GM19372 (cell line): ENCODE measurements around the gene CSNK1D.

Experiments
- ATAC-seq: cut with Tn5 transposase; IDR thresholded peaks from one replicate; pipeline ENCODE4 v1.9.1; 2021; ENCODE audit warnings: mild to moderate bottlenecking, low read depth, moderate library complexity; ENCODE audit not compliant: unreplicated experiment

Gene CSNK1D

DNA sequence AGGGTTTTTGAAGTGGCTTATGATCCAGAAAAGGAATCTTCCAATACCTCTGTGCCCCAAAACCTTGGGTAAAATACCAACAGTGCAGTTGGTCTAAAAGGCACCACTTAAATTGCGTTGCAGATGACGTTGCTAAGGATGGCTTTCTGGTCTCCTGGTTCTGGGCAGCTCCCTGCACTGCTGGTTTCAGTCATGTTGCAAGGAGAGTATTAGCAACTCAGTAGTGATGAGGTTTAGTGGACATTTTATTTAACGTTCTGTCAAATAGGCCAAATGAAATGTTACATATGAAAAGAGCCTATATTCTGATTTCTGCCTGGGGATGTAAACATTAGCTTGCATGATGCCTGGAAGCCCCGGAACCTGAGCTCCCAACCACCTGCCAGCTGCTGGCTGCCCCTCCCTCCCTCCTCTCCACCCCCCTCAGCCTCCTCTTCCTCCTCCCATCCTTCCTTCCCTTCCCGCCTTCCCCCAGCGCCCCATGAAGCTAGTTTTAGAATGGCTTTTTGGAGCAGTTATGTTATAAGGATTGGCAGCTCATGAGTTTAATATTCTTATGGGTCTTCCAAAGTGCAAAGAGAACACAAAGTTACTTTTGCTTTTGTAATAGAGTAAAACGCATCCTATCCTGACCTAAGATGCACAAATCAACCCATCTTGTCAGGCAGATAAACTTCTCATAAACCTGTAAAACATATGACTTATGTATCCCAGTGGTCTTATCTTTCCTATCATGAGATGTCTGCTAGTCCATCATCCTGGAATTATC lies 23.2 kb upstream of the CSNK1D start:
- no peak for ATAC-seq

DNA sequence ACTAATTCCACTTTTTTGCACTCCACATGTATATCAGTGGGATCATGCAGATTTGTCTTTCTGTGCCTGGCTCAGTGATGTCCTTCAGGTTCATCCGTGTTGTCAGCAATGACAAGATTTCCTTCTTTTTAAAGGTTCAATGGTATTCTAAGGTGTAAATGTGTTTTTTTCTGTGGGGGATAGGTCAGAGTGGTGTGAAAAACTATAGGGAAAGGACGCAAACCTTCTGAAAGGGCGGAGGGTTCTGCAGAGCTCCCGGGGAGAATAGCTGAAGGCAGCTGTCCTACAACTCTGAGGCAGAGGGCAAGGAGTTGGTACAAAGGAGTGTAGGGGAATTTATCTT lies 21.9 kb upstream of the CSNK1D start:
- ATAC-seq = no peak

DNA sequence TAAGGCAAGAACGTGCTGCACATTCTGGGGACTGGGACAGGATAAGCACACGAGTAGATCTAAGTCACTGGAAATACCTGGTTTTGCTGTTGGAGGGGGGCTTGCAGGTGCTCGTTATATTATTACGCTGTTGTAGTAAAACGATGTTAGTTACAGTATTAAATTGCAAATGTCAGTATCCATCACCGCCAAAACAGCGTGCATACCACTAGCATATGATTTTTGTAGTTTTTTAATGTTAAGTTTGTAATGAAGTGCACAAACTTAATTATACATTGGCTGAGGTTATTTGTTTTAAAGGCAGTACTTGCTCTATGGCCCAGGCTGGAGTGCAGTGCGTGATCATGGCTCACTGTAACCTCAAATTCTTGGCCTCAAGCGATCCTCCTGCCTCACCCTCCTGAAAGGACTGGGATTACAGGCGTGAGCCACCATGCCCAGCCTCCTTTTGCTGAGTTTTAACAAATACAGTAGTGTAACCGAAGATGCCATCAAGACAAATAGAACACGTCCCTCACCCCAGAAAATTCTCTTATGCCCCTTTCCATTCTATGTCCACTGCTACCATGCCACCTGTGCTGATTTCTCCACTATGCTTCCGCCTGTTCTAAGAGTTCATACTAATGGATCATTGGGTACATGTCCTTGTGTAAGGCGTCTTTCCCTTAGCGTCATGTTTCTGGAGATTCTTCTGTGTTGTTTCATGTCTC lies 20.7 kb upstream of the CSNK1D start:
- ATAC-seq = no peak

DNA sequence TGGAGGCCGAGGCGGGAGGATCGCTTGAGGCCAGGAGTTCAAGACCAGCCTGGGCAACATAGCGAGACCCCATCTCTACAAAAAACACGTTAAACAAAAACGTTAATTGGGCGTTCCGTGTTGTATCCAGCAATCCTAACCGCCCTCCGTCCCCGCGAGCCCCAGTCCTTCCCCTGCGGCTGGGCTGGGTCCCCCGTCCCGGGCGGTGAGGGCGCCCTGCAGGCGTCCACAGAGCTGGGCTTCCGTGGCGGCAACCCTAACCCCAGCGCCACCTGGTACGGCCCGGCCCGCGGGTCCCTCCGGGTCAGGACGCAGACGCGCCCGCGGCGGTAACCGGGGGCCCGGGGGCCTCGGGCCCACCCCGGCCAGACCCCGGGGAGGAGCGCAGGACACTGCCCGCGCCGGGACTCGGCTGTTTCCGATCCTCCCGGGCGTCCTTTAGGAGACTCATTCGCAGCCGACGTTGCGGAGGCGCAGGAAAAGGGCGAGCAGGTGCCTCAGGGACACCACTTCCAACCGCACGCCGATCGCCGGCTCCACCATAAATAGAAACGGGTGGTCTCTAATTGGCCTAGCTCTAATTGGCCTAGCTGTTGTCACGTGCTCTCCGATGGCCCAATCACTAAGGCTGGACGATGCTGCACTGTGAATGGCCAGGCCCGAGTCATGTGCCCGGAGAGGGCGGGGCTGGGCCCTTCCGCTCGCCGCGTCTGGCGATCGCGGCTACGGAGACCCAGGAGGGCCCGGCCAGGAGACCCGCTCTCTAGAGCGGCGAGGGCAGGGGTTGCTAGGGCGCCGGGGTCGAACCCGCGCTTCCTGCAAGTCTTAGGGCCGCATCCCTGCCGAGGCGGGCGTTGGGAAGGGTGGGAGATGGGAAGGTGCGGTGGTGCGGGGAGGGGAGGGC lies 19.0 kb upstream of the CSNK1D start:
- peak; percentile 97 for ATAC-seq

DNA sequence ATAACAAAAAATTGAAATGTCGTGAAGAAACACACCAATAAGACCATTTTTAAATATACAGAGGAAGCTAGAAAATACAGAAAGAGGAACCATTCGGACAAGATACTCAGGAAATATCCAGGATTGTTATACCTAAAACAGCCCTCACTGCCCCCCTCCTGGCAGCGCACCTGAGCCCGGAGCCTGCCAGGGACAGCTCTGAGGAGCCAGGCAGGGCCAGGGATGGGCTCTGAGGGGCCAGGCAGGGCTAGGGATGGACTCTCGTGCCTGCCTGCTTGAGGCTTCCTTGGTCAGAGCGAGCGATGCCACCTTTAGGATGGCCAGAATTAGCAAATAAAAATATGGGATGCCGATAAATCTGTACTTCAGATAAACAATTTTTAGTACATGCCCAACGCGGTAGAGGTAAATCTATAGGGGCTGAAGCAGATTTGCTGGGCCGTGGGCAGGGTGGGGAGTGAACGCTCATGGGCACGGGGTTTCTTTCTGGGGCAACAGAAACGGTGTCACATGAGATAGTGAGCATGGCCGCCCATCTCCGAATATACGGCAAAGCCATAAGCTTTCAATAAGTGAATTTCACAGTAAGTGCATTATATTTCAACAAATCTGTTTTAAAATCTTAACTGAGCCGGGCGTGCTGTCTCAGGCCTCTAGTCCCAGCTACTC lies 18.2 kb upstream of the CSNK1D start:
- ATAC-seq = no peak

DNA sequence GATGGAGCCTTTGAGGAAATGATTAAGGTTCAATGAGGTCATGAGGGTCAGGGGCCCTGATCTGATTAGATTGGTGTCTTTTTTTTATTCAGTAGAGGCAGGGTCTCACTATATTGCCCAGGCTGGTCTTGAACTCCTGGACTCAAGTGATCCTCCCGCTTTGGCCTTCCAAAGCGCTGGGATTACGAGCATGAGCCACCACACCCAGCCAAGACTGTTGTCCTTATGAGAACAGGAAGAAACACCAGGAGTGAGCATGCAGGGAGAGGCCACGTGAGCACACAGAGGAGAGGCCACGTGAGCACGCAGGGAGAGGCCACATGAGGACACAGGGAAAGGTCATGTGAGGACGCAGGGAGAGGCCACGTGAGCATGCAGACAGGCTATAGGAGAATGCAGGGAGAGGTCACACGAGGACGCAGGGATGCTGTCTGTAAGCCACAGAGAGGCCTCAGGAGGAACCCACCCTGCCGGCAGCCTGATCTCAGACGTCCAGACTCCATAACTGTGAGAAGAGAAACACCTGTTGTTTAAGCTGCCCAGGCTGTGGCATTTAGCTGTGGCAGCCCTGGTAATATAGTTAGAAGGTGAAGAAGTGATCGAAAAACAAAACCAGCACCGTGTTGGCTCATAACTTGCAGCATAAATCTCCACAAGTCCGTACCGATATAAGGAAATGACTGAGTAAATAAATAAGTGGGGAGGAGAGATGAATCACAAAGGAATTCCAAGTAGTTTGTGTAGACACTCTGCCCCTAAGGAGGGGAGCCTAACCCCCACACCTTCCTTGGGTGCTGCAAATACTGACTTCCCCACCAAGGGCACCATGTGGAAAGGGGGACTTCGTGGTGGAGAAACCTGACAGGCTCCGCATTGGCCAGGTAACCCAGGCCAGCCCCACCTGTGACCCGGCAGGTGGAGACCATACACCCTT lies 14.6 kb upstream of the CSNK1D start:
- ATAC-seq = no peak

DNA sequence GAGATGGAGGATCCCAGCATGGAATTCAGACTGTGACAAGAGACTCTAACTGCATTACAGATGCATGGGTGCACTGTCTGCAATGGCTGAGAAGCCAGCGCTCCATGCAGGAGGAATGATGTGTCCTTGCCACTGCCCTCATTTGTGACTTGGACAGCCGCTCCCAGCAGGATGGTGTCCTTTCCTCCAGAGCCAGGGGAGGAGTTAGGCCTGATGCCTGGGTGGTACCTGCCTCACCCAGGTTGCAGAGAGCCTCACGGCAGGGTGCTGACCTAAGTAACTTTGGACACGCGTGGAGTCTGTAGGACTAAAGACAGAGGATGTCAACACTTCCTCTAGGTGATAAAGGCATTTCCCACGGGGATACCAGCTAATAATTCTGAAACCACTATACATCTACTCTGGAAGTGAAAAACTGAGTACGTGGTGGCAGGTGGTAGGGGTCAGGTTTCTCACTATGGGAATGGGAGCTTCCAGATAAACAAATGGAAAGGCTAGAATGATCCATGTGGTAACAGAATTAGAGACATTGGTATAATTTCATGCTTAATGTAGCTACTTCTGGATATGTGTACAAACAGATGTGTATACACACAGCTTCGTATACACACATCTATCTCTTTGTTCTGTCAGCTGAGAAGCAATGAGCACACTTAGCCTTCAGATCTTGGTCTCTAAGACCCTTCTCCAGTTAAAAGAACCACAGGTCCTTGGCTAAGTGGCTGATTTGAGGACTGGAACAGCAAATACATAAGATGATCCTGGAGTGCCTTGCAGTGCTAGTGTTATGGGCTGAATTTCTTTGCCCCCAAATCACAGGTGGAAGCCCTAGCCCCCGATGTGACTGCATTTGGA lies 13.7 kb upstream of the CSNK1D start:
- ATAC-seq = no peak

DNA sequence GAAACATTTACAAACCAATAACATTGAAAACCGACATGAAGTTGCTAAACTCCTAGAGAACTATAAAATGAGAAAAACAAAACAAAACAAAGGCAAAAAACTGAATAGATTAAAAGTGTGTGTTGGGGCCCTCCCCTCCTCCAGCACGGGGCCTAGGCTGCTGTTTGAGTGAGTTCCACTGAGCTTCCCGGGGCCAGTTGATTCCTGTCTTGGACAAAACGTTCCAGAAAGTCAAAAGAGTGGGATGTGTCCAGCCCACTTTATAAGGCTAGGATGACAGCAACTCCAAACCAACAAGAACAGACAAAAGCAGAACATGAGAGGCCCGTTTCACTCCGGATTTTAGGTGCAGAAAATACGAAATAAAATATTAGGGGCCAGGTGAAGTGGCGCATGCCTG lies 11.6 kb upstream of the CSNK1D start:
- no peak for ATAC-seq

DNA sequence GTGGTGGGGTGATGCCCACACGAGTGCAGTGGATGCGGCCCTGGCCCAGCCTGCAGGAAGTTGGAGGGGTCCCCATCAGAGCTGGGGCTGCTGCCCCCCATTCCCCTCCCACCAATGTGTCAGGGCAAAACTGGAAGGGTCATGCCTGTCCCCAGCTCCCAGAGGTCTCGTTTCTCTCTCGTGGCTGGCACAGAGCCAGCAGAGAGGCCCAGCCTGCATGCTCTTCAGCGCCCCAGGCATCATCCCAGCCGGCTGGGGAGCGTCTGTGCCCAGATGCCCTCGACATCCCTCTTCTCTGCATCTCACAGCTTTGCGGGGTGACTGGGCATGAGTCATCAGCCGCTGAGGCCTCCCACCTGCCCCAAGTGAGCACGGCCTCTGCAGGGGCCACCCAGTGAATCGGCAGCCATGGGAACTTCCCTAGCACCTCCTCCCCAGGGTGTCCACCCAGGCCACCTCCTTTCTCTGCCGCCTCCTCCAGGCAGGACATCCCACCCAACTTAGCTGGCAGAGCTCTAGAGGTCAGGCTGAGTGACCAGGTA lies 9.8 kb upstream of the CSNK1D start:
- no peak for ATAC-seq

DNA sequence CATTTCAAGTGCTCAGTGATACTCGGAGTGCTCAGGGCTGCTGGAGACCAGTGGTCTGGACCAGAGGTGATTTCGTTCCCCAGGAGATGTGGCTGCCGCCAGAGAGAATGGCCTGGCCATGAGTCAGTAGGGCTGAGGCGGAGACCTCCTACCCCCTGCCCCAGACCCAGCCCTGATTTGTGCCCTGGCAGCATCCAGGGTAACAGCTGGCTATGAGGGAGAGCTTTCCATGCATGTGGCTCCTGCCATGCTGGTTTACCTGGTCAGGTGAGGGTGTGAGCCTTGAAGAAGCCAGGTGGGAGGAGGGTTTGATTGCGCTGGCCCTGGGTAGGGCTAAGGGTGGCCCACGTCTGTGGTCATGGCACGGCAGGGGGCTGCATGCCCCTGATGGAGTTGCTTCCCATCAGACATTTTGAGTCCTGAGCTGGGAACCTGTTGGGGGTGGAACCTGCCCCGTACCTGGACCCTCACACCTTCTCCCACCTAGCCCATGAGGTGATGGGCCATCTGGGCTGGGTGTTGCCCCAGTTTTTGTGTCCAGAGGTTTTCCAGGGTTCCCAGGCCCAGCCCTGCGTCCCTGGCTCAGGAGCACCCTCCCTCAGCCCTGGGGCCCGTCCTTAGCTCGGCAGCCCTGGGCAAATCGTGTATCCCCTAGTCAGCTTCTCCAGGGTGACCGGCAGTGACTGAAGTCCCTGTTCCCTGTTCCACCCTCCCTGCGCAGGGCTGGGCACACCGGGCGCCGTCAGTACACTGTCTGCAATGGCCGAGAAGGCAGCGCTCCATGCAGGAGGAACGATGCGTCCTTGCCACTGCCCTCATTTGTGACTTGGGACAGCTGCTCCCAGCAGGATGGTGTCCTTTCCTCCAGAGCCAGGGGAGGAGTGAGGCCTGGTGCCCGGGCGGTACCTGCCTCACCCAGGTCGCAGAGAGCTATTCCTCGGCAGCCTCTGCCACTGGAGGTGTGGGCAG lies 9.0 kb upstream of the CSNK1D start:
- no peak for ATAC-seq

DNA sequence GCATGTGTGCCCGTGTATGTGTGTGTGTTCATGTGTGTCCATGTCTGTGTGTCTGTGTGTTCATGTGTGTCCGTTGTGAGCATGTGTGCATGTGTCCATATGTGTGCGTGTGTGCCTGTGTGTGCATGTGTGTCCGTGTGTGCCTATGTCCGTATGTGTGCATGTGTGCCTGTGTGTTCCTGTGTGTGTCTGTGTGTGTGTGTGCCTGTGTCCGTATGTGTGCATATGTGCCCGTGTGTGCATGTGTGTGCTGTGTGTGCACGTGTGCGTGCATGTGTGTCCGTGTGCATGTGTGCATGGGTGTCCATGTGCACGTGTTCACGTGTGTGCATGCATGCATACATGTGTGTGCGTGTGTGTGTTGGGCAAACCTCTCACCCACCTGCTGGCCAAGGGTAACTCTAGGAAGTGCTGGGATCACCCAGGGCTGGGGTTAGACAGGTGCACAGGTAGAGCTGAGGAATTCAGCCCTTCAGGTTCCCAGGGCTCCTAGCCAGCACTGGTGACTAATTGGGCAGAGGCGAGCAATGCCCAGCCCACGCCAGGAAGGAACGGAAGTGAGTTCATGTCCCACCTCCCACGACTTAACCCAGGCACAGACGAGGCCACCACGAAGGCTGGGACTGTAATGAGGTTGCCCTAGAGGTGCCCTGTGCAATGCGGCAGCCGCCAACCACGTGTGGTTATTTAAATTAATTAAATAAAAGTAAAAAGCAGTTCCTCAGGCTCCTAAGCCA lies 8.2 kb upstream of the CSNK1D start:
- ATAC-seq = no peak

DNA sequence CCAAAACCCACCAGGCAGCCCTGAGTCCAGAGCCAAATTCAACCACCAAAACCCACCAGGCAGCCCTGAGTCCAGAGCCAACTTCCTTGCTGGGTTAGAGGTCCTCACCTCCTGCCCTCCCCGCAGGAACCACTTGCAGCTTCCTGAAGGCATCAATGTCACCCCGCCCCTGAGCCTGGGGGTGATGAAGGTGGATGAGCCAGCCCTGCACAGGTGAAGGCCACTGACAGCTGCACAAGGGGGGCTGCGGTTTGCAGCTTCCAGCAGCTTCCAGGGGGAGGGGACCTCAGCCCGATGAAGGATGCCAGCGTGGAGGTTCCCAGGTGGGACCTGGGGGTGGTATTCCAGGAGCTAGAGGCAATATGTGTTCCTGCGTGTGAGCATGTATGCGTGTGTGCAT lies 7.6 kb upstream of the CSNK1D start:
- ATAC-seq = no peak

DNA sequence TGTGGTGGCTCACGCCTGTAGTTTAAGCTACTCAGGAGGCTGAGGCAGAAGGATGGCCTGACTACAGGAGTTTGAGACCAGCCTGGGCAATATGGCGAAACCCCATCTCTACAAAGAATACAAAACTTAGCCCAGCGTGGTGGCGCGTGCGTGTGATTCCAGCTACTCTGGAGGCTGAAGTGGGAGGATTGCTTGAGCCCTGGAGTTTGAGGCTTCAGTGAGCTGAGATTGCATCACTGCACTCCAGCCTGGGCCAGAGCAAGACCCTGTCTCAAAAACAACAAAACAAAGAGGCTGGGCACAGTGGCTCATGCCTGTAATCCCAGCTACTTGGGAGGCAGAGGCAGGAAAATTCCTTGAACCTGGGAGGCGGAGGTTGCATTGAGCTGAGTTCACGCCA lies 7.0 kb upstream of the CSNK1D start:
- no peak for ATAC-seq

DNA sequence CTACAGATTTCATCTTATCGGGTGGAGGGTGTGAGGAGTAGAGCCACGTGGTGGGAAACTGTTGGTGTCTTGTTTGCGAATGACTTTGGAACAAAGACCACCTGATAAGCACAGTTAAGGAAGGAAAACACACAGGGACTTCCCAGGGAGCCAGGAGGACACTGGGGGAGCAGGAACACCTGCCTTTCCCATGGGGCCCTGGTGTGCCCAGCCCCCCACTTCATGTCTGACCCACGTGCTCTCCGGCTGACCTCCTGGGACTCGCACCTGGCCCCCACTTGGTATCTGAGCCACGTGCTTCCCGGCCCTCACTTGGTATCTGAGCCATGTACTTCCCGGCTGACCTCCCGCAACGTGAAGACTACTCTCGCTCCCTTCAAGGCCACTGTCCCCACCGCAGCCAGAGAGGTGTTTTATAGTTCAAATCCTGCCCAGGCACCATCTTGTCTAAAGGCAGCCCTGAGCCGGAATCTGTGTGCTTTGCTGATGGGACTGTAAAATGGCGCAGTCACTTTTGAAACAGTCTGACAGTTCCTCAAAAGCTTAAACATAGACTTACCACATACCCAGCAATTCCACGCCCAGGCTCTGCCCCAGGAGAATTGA lies 5.4 kb upstream of the CSNK1D start:
- ATAC-seq = no peak

DNA sequence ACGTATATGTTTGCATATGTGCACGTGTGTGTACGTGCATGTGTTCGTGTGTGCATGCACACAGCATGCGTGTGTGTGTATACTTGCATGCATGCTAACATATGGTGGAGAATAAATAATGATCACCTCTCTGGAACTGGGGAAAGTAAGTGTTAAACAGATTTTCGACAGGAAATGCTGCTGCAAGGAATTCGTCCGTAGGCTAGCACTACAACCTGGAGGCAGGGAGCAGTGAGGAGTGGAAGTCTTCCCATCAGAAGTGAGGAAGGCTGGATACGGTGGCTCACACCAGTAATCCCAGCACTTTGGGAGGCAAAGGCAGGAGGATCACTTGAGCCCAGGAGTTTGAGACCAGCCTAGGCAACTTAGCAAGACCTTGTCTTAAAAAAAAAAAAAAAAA lies 4.8 kb upstream of the CSNK1D start:
- no peak for ATAC-seq

DNA sequence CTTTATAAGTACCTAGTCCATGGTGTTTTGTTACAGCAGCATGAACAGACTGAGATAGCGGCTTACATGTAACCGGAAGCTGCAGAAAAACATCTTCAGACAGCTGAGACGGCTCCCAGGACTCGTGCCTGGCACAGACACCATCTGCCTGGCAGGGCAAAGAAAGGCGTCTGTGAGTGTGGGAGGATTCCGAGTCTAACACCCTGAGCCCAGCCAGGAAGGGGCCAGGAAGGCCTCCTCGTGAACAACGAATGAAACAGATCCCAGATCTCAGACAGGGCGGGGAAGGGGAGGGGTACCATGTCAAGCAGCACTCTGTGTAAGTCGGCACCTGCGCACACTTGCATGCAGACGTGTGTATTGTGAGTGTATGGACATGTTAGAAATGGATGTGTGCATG lies 4.4 kb upstream of the CSNK1D start:
- no peak for ATAC-seq
